GM19043 (cell line): ENCODE data around the gene MAP2K4.
"Not testable (repeated sequence)": the region's sequence is repeated elsewhere in the genome, so short reads cannot be mapped to it uniquely, and the experiment has no call there.

Source experiments
- ATAC-seq: cut with Tn5 transposase; IDR thresholded peaks from one replicate; pipeline ENCODE4 v1.9.1; 2021; ENCODE audit warnings: low read depth; ENCODE audit not compliant: unreplicated experiment

MAP2K4 gene

GRCh38 chr17:12020642-12021622 is at the start of gene MAP2K4:
TSS of gene MAP2K4 (plus strand) at chr17:12020877. CDS start at chr17:12020887, 10 bp downstream.
- peak; percentile 88 for ATAC-seq

- not testable (repeated sequence) for ATAC-seq
Observed at GRCh38 chr17:11972741-11973140, 47.9 kb upstream of the MAP2K4 start.

- no peak for ATAC-seq
Observed at GRCh38 chr17:11979795-11980194, 40.9 kb upstream of the MAP2K4 start.

- ATAC-seq: no peak
Observed at GRCh38 chr17:11980813-11981212, 39.9 kb upstream of the MAP2K4 start.

GRCh38 chr17:11981862-11982261 is 38.8 kb upstream of the MAP2K4 start:
- ATAC-seq: no peak

GRCh38 chr17:11986179-11986941 is 34.3 kb upstream of the MAP2K4 start:
- no peak for ATAC-seq

GRCh38 chr17:11986942-11987329 is 33.7 kb upstream of the MAP2K4 start:
- ATAC-seq: no peak

GRCh38 chr17:11990363-11990983 is 30.2 kb upstream of the MAP2K4 start:
- ATAC-seq: no peak

- no peak for ATAC-seq
Observed at GRCh38 chr17:11991461-11991860, 29.2 kb upstream of the MAP2K4 start.

GRCh38 chr17:11996722-11997146 is 23.9 kb upstream of the MAP2K4 start:
- ATAC-seq: peak; percentile 32

- ATAC-seq: peak; percentile 96
Observed at GRCh38 chr17:11997147-11997971, 23.3 kb upstream of the MAP2K4 start, which contains the start of gene ZNF18. TSS of gene ZNF18 (minus strand) at chr17:11997475. CDS start at chr17:11992829, 4,646 bp downstream.

- ATAC-seq: no peak
Observed at GRCh38 chr17:11997972-11998233, 22.8 kb upstream of the MAP2K4 start.

GRCh38 chr17:11999696-12000095 is 21.0 kb upstream of the MAP2K4 start:
- no peak for ATAC-seq

- ATAC-seq: no peak
Observed at GRCh38 chr17:12007466-12007865, 13.2 kb upstream of the MAP2K4 start.

- no peak for ATAC-seq
Observed at GRCh38 chr17:12021623-12022140, 1.0 kb downstream of the MAP2K4 start.

GRCh38 chr17:12022310-12022709 is 1.6 kb downstream of the MAP2K4 start:
- no peak for ATAC-seq

- no peak for ATAC-seq
Observed at GRCh38 chr17:12024327-12024726, 3.6 kb downstream of the MAP2K4 start.

- no peak for ATAC-seq
Observed at GRCh38 chr17:12027658-12028057, 7.0 kb downstream of the MAP2K4 start.

- no peak for ATAC-seq
Observed at GRCh38 chr17:12028611-12029010, 7.9 kb downstream of the MAP2K4 start.

- no peak for ATAC-seq
Observed at GRCh38 chr17:12034538-12034937, 13.9 kb downstream of the MAP2K4 start.
